Trophoblast cell (in vitro differentiated cells and primary cell): ENCODE data around the gene SLC5A12.
A peak's percentile ranks its signal among the peaks of the same experiment; 100 is the strongest.

Experiments
- DNase-seq, 2 donors: peaks; one replicate each; pipeline ENCODE4 v3.0.0-alpha.2; 2016
- H2AFZ ChIP-seq: 2 replicates; pipeline ENCODE4 v1.6.1; 2013; ENCODE audit warnings: low read length, moderate library complexity, mild to moderate bottlenecking; ENCODE audit not compliant: insufficient read depth, poor library complexity
- H2AK5ac ChIP-seq: 2 replicates; pipeline ENCODE4 v1.6.1; 2013; ENCODE audit warnings: mild to moderate bottlenecking, low read length
- H2BK120ac ChIP-seq: 2 replicates; pipeline ENCODE4 v1.6.1; 2013; ENCODE audit warnings: low read length, mild to moderate bottlenecking, moderate library complexity; ENCODE audit not compliant: insufficient read depth, poor library complexity
- H2BK12ac ChIP-seq: 2 replicates; pipeline ENCODE4 v1.6.1; 2013; ENCODE audit warnings: mild to moderate bottlenecking, low read length, moderate library complexity
- H2BK5ac ChIP-seq: 2 replicates; pipeline ENCODE4 v1.6.1; 2013; ENCODE audit warnings: low read length, low read depth, moderate library complexity, mild to moderate bottlenecking; ENCODE audit not compliant: poor library complexity
- H3K14ac ChIP-seq: 2 replicates; pipeline ENCODE4 v1.6.1; 2013; ENCODE audit warnings: mild to moderate bottlenecking, low read length
- H3K18ac ChIP-seq: 2 replicates; pipeline ENCODE4 v1.6.1; 2013; ENCODE audit warnings: mild to moderate bottlenecking, low read length
- H3K23ac ChIP-seq: 2 replicates; pipeline ENCODE4 v1.6.1; 2013; ENCODE audit warnings: low read length
- H3K27ac ChIP-seq: 2 replicates; pipeline ENCODE4 v1.5.1; 2013; ENCODE audit warnings: low read depth, mild to moderate bottlenecking, inconsistent platforms, low read length, moderate library complexity
- H3K27me3 ChIP-seq: 2 replicates; pipeline ENCODE4 v1.6.1; 2013; ENCODE audit warnings: inconsistent platforms, mild to moderate bottlenecking, low read length, moderate library complexity; ENCODE audit not compliant: insufficient read depth
- H3K36me3 ChIP-seq, 2 experiments: 1 replicate in 1 of 2; 2 replicates in 1 of 2; pipeline ENCODE4 v1.6.1; 2013; ENCODE audit warnings: low read length in 2 of 2, mild to moderate bottlenecking in 2 of 2, moderate library complexity in 1 of 2; ENCODE audit not compliant: insufficient read depth in 2 of 2, control insufficient read depth in 1 of 2
- H3K4ac ChIP-seq: 2 replicates; pipeline ENCODE4 v1.6.1; 2013; ENCODE audit warnings: low read depth, mild to moderate bottlenecking, low read length, moderate library complexity
- H3K4me1 ChIP-seq, 2 experiments: 1 replicate in 1 of 2; 2 replicates in 1 of 2; pipeline ENCODE4 v1.6.1; 2013; ENCODE audit warnings: low read length in 2 of 2, mild to moderate bottlenecking in 2 of 2, moderate library complexity in 1 of 2; ENCODE audit not compliant: insufficient read depth in 2 of 2, control insufficient read depth in 1 of 2
- H3K4me2 ChIP-seq: 2 replicates; pipeline ENCODE4 v1.6.1; 2013; ENCODE audit warnings: inconsistent platforms, mild to moderate bottlenecking, low read length, moderate library complexity
- H3K4me3 ChIP-seq: 2 replicates; pipeline ENCODE4 v1.5.1; 2013; ENCODE audit warnings: mild to moderate bottlenecking, low read depth, low read length, inconsistent platforms
- H3K79me1 ChIP-seq: one replicate; pipeline ENCODE4 v1.6.1; 2013; ENCODE audit warnings: low read length
- H3K79me2 ChIP-seq: 2 replicates; pipeline ENCODE4 v1.6.1; 2013; ENCODE audit warnings: low read length, mild to moderate bottlenecking; ENCODE audit not compliant: control insufficient read depth, insufficient read depth, poor library complexity
- H3K9ac ChIP-seq: 2 replicates; pipeline ENCODE4 v1.6.1; 2013; ENCODE audit warnings: mild to moderate bottlenecking, low read length
- H3K9me3 ChIP-seq: 2 replicates; pipeline ENCODE4 v1.6.1; 2013; ENCODE audit warnings: low read depth, mild to moderate bottlenecking, control low read depth, inconsistent platforms, low read length; ENCODE audit not compliant: insufficient read depth
- H4K12ac ChIP-seq: 2 replicates; pipeline ENCODE4 v1.6.1; 2013; ENCODE audit warnings: low read depth, mild to moderate bottlenecking, low read length, moderate library complexity
- H4K8ac ChIP-seq: 2 replicates; pipeline ENCODE4 v1.6.1; 2013; ENCODE audit warnings: low read depth, mild to moderate bottlenecking, low read length, moderate library complexity
- H4K91ac ChIP-seq: one replicate; pipeline ENCODE4 v1.6.1; 2013; ENCODE audit warnings: low read depth, mild to moderate bottlenecking, low read length, moderate library complexity
- WGBS: extraction: QIAGEN DNeasy Blood & Tissue Kit; methylation state at CpG from one replicate; pipeline ENCODE4 v1.1.7; 2013; ENCODE audit warnings: missing lambda C conversion rate; ENCODE audit not compliant: insufficient read length, insufficient coverage; ENCODE audit errors: extremely low coverage; 5-methylcytosine and 5-hydroxymethylcytosine counted together

The SLC5A12 gene

GRCh38 chr11:26687351-26687750 lies 34.5 kb downstream of the SLC5A12 start:
- H3K9ac ChIP-seq = no peak overlapping the region
- H2AK5ac ChIP-seq = no peak overlapping the region
- H4K8ac ChIP-seq = no peak overlapping the region
- H3K79me2 ChIP-seq = no peaks in the 10 kb centered on the region
- H2AFZ ChIP-seq = no peak overlapping the region
- no peak overlapping the region for H3K4me2 ChIP-seq
- no peak overlapping the region for H3K4ac ChIP-seq
- no peaks in the 10 kb centered on the region for H3K36me3 ChIP-seq
- no peak overlapping the region for H3K18ac ChIP-seq
- no peak overlapping the region for H3K23ac ChIP-seq
- H3K79me1 ChIP-seq = no peaks in the 10 kb centered on the region
- WGBS = no CpG with 5 or more reads among the region's 1 CpG
- H2BK120ac ChIP-seq = no peak overlapping the region
- H3K9me3 ChIP-seq = no peaks in the 10 kb centered on the region
- H3K4me3 ChIP-seq = no peak overlapping the region
- H4K12ac ChIP-seq = no peak overlapping the region
- DNase-seq = no peak
- no peaks in the 10 kb centered on the region for H3K4me1 ChIP-seq
- H3K27me3 ChIP-seq = no peaks in the 10 kb centered on the region
- H3K14ac ChIP-seq = no peak overlapping the region
- H2BK12ac ChIP-seq = no peak overlapping the region
- no peak overlapping the region for H4K91ac ChIP-seq
- H3K27ac ChIP-seq = no peak overlapping the region
- no peak overlapping the region for H2BK5ac ChIP-seq

GRCh38 chr11:26677566-26677965 lies 44.3 kb downstream of the SLC5A12 start:
- no peak overlapping the region for H3K4me2 ChIP-seq
- no peaks in the 10 kb centered on the region for H3K27me3 ChIP-seq
- no peak overlapping the region for H3K9ac ChIP-seq
- no peak overlapping the region for H2BK5ac ChIP-seq
- no peak overlapping the region for H2AK5ac ChIP-seq
- no peaks in the 10 kb centered on the region for H3K79me1 ChIP-seq
- no peak overlapping the region for H3K18ac ChIP-seq
- no peak overlapping the region for H4K91ac ChIP-seq
- H3K4ac ChIP-seq = no peak overlapping the region
- peak; percentile 78 to 96 for DNase-seq
- H3K27ac ChIP-seq = no peak overlapping the region
- H3K79me2 ChIP-seq = no peaks in the 10 kb centered on the region
- H3K14ac ChIP-seq = no peak overlapping the region
- H2BK120ac ChIP-seq = no peak overlapping the region
- no peak overlapping the region for H2AFZ ChIP-seq
- no peak overlapping the region for H4K12ac ChIP-seq
- H3K4me1 ChIP-seq = peaks cover 0 to 4% of the 10 kb centered on the region in 2 experiments
- H4K8ac ChIP-seq = no peak overlapping the region
- H2BK12ac ChIP-seq = no peak overlapping the region
- no peak overlapping the region for H3K4me3 ChIP-seq
- H3K23ac ChIP-seq = no peak overlapping the region
- no peaks in the 10 kb centered on the region for H3K9me3 ChIP-seq
- no peaks in the 10 kb centered on the region for H3K36me3 ChIP-seq

GRCh38 chr11:26676641-26677040 lies 45.2 kb downstream of the SLC5A12 start:
- H4K8ac ChIP-seq = no peak overlapping the region
- DNase-seq = peak in 1 of 2 donors; percentile 50

GRCh38 chr11:26675233-26675928 lies 46.5 kb downstream of the SLC5A12 start:
- no peak overlapping the region for H3K4me3 ChIP-seq
- no peak overlapping the region for H3K14ac ChIP-seq
- H3K79me1 ChIP-seq = no peaks in the 10 kb centered on the region
- no peak overlapping the region for H4K8ac ChIP-seq
- DNase-seq = no peak
- peak overlapping the region; percentile 22 for H3K23ac ChIP-seq
- H3K9ac ChIP-seq = no peak overlapping the region
- no peaks in the 10 kb centered on the region for H3K9me3 ChIP-seq
- H3K4me1 ChIP-seq = peaks cover 0 to 7% of the 10 kb centered on the region in 2 experiments
- no peak overlapping the region for H2BK12ac ChIP-seq
- no CpG with 5 or more reads among the region's 2 CpGs for WGBS
- H3K27ac ChIP-seq = no peak overlapping the region
- no peak overlapping the region for H3K4ac ChIP-seq
- no peak overlapping the region for H2AFZ ChIP-seq
- H3K27me3 ChIP-seq = no peaks in the 10 kb centered on the region
- no peak overlapping the region for H4K91ac ChIP-seq
- no peak overlapping the region for H4K12ac ChIP-seq
- H2AK5ac ChIP-seq = no peak overlapping the region
- no peaks in the 10 kb centered on the region for H3K36me3 ChIP-seq
- no peak overlapping the region for H2BK120ac ChIP-seq
- H3K79me2 ChIP-seq = no peaks in the 10 kb centered on the region
- H3K18ac ChIP-seq = no peak overlapping the region
- no peak overlapping the region for H2BK5ac ChIP-seq
- no peak overlapping the region for H3K4me2 ChIP-seq

More at GRCh38 chr11:26676641-26677040, 45.2 kb downstream of the SLC5A12 start:
- H3K14ac ChIP-seq = no peak overlapping the region
- H2BK5ac ChIP-seq = no peak overlapping the region
- H2BK12ac ChIP-seq = no peak overlapping the region
- no peaks in the 10 kb centered on the region for H3K79me1 ChIP-seq
- no peak overlapping the region for H2AK5ac ChIP-seq
- no peak overlapping the region for H3K9ac ChIP-seq
- H3K36me3 ChIP-seq = no peaks in the 10 kb centered on the region
- no peak overlapping the region for H3K4ac ChIP-seq
- WGBS = no CpG with 5 or more reads among the region's 2 CpGs
- H3K9me3 ChIP-seq = no peaks in the 10 kb centered on the region
- H4K12ac ChIP-seq = no peak overlapping the region
- peaks cover 0 to 7% of the 10 kb centered on the region in 2 experiments for H3K4me1 ChIP-seq
- H3K27me3 ChIP-seq = no peaks in the 10 kb centered on the region
- no peak overlapping the region for H3K4me2 ChIP-seq
- H3K4me3 ChIP-seq = no peak overlapping the region
- H3K79me2 ChIP-seq = no peaks in the 10 kb centered on the region
- no peak overlapping the region for H2BK120ac ChIP-seq
- H3K23ac ChIP-seq = no peak overlapping the region
- H4K91ac ChIP-seq = no peak overlapping the region
- no peak overlapping the region for H2AFZ ChIP-seq
- H3K18ac ChIP-seq = no peak overlapping the region
- H3K27ac ChIP-seq = no peak overlapping the region
